WTC11 (cell line): ENCODE results near the gene CD1D.

Experiments used
- CTCF ChIP-seq: fragments of 200-600 bp; IDR thresholded peaks from 2 replicates; pipeline ENCODE4 v1.8.0; 2022; ENCODE audit warnings: antibody characterized with exemption
- ELF4 ChIP-seq: sonication (generic); formaldehyde crosslinking; IDR thresholded peaks from 2 replicates; pipeline ENCODE4 v1.8.1; 2022; ENCODE audit warnings: low read depth, mild to moderate bottlenecking, moderate library complexity, missing genetic modification reagents
- SP1 ChIP-seq: sonication (generic); formaldehyde crosslinking; conservative IDR thresholded peaks from 2 replicates; pipeline ENCODE4 v1.8.1; 2022; ENCODE audit warnings: missing genetic modification reagents
- USF1 ChIP-seq: sonication (generic); formaldehyde crosslinking; IDR thresholded peaks from 2 replicates; pipeline ENCODE4 v1.8.0; 2022; ENCODE audit warnings: mild to moderate bottlenecking, missing genetic modification reagents
- ZNF263 ChIP-seq: sonication (generic); formaldehyde crosslinking; IDR thresholded peaks from 2 replicates; pipeline ENCODE4 v1.8.1; 2022; ENCODE audit warnings: low read depth, mild to moderate bottlenecking, moderate library complexity, missing genetic modification reagents
- ZNF317 ChIP-seq: sonication (generic); formaldehyde crosslinking; IDR thresholded peaks from 2 replicates; pipeline ENCODE4 v1.8.1; 2023; ENCODE audit warnings: low read depth, mild to moderate bottlenecking, moderate library complexity, missing genetic modification reagents, borderline replicate concordance
- TF ChIP-seq, protein P1 (sequence below): sonication (generic); formaldehyde crosslinking; IDR thresholded peaks from 2 replicates; pipeline ENCODE4 v1.8.0; 2022; ENCODE audit warnings: missing genetic modification reagents

- no peak for TF ChIP-seq ZNF317 (CRISPR knock-in tag)
- TF ChIP-seq CTCF = no peak
- TF ChIP-seq, protein P1, sequence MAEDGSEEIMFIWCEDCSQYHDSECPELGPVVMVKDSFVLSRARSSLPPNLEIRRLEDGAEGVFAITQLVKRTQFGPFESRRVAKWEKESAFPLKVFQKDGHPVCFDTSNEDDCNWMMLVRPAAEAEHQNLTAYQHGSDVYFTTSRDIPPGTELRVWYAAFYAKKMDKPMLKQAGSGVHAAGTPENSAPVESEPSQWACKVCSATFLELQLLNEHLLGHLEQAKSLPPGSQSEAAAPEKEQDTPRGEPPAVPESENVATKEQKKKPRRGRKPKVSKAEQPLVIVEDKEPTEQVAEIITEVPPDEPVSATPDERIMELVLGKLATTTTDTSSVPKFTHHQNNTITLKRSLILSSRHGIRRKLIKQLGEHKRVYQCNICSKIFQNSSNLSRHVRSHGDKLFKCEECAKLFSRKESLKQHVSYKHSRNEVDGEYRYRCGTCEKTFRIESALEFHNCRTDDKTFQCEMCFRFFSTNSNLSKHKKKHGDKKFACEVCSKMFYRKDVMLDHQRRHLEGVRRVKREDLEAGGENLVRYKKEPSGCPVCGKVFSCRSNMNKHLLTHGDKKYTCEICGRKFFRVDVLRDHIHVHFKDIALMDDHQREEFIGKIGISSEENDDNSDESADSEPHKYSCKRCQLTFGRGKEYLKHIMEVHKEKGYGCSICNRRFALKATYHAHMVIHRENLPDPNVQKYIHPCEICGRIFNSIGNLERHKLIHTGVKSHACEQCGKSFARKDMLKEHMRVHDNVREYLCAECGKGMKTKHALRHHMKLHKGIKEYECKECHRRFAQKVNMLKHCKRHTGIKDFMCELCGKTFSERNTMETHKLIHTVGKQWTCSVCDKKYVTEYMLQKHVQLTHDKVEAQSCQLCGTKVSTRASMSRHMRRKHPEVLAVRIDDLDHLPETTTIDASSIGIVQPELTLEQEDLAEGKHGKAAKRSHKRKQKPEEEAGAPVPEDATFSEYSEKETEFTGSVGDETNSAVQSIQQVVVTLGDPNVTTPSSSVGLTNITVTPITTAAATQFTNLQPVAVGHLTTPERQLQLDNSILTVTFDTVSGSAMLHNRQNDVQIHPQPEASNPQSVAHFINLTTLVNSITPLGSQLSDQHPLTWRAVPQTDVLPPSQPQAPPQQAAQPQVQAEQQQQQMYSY (CRISPR knock-in tag) = no peak
- TF ChIP-seq ELF4 (CRISPR knock-in tag) = no peak
- no peak for TF ChIP-seq ZNF263 (CRISPR knock-in tag)
- TF ChIP-seq SP1 = no peak
- TF ChIP-seq USF1 (CRISPR knock-in tag) = no peak
Observed at GRCh38 chr1:158163000-158163947, 17.4 kb upstream of the CD1D start.
